ENCODE data around the gene ELOVL1.

Gene ELOVL1

DNA sequence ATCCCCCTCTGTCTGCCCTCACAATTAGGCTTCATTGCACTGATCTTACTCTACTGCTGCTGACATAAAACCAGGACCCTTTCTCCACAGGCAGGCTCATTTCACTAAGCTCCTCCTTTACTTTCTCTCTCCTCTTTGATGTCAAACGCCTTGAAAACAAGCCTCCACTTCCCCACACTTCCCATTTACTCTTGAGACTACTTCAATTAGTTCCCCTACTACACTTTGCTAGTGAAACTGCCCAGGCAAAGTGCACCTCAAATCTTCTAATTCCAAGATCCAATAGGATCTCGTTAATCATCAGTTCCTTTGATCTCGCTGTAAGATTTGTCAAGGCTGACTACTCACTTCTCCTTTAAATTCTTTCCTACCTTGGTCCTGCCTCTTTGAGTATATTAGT, 14.9 kb downstream of the ELOVL1 start:
- DNase-seq = no peak

DNA sequence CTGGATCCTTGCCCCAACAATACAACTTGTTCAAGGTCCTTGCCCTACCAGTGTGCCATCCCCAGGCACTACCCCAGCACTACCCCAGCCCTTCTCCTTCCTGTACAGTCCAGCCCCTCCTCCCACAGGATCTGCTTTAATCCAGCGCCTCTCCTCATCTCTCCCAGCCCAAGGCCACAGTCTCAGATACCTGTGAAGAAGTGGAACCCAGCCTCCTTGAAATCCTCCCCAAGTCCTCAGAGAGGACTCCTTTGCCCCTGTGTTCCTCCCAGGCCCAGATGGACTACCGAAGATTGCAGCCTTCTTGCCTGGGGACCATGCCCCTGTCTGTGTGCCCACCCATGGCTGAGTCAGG, 15.5 kb downstream of the ELOVL1 start:
- no peak for DNase-seq

DNA sequence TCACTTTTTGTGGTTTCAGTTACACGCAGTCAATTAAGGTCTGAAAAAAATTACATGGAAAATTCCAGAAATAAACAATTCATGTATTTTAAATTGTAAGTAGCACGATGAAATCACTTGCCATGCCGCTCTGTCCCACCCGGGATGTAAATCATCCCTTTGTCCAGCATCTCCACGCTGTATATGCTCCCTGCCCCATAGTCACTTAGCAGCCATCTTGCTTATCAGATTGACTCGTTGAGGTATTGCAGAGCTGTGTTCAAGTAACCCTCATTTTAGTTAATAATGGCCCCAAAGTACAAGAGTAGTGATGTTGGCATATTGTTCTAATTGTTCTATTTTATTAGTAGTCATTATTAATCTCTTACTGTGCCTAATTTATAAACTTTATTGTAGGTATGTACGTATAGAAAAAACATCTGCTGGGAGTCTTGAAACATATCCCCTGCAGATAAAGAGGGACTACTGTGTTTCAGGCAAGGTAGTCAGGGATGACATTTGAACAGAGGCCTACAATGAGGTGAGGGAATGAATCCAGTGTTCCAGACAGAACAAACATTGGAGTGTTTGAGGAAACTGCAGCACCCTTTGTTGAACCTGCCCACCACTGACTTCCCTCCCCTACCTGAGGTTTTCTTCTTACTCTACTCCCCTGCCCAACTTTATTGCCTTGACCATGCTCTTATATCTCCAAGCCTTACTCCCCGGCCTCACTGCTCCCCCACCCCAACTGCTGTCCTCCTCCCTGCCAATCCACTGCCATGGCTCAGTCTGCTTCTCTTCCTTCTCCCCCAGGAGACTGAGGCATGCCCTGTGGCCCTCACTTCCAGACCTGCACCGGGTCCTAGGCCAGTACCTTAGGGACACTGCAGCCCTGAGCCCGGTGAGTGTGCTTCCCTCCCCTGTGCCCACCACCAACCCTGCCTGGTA, 16.1 kb downstream of the ELOVL1 start:
- no peak for DNase-seq

DNA sequence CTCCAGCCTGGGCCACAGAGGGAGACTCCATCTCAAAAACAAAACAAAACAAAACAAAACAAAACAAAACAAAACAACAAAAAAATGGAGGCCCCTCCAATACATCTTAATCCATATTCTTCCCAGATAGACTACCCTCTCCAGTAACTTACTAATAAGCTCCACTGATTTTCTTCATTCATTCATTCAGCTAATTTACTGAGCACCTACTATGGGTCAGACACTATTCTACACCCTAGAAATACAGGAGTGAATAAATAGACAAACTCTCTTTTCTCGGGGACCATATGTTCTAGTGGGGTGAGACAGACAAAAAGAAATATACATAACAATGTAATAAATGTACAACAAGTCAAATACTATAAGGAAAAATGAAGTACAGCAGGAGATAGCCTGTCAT, 16.8 kb downstream of the ELOVL1 start:
- no peak for DNase-seq

DNA sequence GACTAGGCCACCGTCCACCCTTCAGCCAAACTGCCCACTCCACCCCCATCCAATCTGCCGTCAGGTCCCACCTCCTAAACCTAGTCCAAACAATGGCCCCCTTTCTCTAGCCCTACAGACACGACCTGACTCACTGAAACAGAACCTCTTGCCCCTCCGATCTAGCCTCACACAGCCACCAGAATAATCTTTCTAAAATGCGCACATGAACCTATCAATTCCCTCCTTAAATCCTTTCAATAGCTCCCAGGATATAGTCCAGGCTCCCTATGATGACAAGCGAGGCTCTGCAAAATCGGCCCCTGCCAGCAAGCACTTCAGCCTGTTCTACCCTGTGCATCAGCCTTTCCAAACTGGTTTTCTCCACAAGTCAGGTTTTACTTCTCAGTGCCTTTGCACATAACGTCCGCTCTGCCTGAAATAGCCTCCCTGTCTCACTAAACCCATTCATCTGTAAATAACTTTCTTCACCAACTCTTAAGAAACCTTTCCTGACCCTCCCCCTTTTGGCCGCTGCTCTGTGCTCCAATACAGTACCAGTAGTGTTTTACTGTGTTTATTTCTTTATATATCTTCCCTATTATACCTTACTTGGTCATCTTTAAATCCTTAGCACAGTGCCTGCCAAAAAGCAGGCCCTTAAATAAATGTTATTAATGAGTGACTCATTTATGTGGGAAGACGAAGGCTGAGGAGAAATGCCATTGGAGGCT, 18.1 kb downstream of the ELOVL1 start:
- no peak for DNase-seq

DNA sequence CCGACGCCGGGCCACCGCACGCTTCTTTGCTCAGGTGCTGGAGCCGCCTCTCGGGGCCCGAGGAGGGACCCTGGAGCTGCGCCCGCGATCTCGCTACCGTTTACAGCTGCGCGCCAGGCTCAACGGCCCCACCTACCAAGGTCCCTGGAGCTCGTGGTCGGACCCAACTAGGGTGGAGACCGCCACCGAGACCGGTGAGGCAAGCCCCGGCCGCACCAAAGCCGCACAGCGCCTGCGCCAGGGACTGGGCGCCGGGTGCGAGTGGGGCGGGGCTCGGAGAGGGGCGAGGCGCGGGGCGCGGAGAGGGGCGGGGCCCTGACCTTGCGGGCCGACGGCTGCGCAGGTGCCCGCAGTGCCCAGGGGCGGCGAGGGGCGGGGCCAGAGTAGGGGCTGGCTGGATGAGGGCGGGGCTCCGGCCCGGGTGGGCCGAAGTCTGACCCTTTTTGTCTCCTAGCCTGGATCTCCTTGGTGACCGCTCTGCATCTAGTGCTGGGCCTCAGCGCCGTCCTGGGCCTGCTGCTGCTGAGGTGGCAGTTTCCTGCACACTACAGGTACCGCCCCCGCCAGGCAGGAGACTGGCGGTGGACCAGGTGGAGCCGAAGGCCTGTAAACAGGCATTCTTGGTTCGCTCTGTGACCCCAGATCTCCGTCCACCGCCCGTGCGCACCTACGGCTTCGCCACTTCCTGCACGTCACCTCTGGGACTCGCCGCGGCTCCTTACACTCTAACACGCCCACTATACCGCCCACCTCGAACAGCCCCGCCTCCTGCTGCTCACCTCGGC, 18.8 kb downstream of the ELOVL1 start:
- DNase-seq = peak; percentile 60

DNA sequence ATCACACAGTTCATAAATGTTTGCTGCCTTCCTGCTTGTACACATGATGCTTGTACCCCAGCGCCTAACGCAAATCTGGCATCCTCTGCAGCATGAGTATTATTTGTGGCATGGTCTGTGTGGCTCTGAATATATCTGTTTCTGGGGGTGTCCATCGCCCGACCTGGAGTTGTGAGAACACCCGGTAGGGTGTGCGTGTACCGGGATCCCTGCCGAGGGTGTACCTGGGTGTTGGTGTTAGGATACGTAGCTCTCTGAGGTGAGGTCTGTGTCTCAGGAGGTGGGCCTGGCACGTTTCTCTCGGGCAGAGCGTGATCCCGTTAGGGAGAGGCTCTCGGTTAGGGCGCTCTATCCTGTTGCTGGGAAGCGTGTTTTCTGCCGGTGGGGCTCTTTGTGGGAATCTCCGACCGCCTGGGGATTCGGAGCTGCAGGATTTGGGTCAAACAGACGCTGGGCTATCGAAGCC, 19.4 kb downstream of the ELOVL1 start:
- DNase-seq = no peak

DNA sequence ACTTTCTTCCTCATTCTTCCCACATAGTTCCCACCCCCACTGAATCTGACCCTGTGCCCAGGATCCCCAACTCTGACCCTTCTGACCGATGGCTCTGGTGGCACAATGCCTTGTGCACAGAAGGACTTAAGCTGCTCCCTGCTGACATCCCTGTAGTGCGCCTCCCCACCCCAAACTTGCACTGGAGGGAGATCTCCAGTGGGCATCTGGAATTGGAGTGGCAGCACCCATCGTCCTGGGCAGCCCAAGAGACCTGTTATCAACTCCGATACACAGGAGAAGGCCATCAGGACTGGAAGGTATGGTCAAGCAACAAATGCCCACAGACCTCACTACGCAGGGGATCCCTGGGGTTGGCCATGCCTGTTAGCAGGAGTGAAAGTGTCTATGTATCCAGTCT, 21.2 kb downstream of the ELOVL1 start:
- DNase-seq = no peak

DNA sequence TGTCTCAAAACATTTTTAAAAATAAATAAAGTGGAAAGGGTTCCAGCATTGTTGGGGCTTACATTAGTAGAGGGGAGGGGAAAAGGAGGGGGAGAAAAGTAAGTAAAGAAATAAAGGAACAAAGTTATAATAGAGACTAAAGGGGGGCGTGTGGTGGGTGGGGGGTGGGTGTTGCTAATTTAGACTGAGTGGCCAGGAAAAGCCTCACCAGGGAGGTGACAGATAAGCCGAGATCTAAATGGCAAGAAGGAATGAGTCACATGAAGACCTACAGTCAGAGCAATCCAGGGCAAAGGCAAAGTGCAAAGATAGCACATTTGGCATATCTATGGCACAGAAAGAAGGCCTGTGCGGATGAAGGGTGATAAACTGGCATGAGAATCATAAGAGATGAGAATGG, 22.7 kb downstream of the ELOVL1 start:
- no peak for DNase-seq

DNA sequence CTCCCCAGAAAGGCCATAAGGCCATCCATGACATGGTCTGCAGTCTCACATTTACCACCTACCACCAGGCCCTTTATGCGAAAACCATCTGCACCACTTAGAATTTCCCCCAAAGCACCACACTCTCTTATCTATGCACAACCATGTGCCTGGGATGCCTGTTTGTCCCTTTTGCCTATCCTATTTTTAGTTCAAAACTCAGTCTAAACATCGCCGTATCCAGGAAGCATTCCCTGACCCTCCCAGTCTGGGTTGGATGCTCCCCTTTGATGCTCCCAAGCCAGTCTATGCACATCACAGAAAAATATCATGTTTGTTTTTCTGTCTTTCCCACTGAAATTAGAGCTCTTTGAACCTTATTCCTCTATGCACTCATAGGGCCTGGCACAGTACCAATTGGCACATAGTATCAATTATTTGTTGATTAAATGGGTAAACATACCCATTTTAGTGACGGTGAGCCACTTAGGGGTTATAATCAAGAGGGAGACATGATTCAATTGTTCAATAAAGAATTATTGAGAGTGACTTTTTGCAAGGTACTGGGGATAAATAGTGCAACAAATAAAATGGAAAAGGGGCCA, 23.5 kb downstream of the ELOVL1 start:
- DNase-seq = no peak

DNA sequence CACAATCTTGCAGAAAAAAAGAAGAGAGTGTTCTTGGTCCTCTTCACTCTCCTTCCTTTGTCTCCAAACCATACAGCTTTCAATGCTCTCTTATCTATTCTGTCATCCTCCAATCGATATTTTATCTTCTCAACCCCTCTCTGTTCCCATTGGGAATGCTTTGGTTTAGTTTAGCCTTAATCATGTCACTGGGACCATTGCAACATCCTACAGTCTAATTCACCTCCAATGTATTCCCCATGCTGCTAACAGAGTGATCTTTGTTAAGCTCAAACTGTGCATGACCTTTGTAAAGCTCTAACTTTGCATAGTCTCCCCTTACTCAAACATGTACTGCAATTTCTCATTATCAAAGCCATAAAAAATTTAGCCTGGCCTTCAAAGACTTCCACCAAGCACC, 27.3 kb downstream of the ELOVL1 start:
- DNase-seq = no peak

DNA sequence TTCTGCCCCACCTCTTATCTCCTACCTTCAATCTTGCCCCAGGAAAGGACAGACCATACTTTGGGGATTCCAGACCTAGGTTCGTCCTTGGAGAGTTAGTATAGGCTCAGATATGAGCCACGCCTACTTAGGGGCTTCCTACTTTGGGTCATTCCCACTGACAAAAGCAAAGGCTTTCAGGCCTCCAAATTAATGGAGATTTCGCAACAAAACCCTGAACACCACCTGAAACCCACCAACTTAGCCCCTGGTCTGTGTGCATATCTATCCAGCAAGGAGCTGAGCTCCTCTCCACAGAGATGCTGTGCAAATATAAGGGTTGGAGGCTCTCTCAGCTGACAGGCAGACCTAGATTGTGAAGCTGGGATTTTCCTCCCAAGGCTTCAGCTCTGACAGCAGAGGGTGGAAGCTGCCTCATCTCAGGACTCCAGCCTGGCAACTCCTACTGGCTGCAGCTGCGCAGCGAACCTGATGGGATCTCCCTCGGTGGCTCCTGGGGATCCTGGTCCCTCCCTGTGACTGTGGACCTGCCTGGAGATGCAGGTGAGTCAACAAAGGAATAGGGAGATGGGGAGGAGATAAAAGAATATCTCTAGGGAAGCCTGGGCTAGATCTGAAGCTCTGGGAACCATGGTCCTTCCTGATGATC, 28.1 kb downstream of the ELOVL1 start:
- DNase-seq = no peak

DNA sequence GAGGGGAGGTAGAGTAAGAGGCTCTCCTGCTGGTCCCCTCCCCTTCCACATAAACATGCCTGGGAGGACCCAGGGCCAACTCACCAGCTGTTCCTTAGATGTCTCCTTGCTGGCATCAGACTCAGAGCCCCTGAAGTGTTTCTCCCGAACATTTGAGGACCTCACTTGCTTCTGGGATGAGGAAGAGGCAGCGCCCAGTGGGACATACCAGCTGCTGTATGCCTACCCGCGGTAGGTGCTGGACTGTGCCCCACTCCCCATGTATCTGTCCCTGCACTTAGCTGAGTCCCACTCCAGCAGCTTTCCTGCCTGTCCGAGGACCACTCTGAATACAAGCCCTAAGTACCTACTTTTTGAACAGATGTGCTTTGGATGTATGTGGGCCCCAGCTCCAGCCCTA, 29.8 kb downstream of the ELOVL1 start:
- no peak for DNase-seq

DNA sequence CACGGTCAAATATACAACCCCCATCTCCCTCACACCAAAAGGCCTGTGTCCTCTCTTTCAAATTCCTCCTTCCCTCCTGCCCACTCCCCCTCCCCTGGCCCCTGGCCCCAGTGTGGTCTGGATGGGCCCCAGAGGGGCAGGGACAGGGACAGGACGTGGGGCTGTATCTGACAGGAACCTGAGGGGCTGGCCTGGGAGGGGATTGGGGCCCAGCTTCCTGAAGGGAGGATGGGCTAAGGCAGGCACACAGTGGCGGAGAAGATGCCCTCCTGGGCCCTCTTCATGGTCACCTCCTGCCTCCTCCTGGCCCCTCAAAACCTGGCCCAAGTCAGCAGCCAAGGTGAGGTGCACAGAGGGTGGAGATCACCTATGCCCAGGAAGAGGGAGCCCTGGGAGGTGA, 30.2 kb downstream of the ELOVL1 start, which contains the start of gene MPL:
Gene MPL, plus strand, starts transcription at position 231 of the 400 bp plus-strand sequence. Its CDS starts 31 bp downstream, at position 262.
- DNase-seq = no peak

DNA sequence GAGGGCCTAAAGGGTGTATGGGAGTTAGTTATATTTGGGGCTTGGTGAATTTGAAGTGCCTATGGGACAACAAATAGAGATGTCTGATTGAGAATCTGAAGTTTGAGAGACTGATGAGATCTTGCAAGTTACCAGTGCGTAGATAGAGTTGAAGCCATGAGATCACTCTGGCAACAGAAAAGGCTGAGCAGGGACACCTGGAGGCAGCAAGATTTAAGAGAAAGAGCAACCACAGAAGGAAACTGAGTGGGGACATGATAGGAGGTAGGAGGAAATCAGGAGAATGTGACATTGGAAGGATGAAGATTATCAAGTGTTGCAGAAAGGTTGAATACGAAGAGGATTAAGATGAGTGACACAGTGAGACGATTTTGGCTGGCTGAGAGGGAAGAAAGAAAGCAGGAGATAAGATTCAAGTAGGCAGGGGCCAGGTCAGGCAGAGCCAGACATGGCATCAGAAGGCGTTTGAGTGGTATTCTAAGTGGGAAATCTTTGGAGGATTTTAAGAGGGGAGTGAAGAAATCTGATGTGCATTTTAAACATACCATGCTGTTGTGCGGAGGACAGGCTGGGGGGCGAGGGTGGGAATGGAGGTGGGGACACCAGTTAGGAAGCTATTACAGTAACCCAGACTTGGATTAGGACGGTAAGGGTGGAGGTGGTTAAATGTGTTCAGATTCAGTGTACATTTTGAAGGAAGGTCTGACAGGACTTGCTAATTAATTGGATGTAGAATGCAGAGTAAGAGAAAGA, 33.2 kb downstream of the ELOVL1 start:
- no peak for DNase-seq

DNA sequence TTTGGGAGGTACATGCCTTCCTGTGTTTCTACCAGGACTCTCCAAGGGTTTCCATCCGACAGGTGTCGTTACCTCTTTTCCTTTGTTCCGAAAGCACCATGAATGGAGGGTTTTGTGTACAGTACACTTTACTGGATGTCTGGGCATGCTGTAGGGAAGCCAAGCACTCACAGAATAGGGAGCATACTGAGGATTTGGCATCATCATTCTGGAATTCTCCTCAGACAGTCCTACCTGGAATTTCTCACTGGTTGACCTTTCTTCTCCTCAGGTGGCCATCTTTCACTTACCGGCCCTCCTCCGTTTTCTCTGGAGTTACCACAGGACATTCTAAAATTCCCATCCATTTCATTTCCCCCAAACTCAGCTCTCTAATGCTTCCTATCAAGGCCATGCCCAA, 36.1 kb downstream of the ELOVL1 start:
- DNase-seq = no peak

DNA sequence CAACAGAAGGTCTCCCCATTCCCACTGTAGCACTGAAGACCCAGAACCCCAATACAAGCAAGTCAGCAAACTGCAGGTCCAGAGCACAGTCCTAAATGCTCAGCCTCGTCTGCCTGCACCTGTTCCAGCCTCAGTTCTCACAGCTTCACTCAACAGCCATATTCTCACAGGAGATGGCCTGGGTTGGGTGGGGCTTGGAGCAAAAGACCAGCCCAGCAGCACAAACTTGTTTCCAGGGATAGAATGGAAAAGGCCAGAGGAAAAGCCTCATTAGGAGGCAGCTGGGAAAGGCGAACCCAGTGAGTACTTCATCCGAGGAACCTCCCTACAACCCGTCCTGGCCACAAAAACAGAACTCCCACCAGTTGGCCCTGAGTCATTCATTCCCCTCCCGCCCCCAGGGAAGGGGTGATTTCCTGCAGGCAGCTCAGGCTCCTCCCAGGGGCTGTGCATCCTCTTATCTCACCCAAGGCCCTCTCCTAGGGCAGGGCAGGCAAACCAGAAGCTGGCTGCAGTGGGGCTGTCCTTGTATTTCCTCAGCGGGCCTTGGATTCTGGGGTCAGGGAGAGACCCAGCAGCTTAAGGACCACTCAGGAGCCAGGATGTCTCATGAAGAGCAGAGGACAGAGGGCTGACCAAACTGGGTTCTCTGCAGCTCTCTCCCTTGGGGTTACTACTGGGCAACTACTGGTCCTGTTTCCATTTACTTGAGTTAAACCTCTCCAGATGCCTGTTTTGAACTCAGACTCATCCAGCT, 37.6 kb downstream of the ELOVL1 start:
- peak; percentile 83 for DNase-seq

DNA sequence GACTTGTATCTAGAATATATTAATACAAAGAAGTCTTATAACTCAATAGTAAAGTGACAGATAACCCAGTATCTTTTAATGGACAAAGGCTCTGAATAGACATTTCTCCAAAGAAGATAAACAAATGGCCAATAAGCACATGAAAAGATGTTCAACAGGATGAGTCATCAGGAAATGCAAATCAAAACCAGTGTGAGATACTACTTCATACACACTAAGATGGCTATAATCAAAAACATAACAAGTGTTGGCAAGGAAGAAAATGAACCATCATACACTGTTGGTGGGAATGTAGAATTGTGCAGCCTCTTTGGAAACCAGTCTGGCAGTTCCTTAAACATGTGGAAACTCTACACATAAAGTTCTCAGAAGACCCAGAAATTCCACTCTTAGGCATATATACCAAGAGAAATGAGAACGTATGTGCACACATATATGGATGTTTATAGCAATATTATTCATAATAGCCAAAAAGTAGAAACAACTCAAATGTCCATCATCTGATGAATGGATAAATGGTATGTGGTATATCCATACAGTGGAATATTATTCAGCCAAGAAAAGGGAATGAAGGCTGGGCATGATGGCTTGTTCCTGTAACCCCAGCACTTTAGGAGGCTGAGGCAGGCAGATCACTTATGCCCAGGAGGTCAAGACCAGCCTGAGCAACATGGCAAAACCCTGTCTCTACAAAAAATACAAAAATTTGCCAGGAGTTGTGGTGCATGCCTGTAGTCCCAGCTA, 40.1 kb downstream of the ELOVL1 start:
- DNase-seq = no peak

DNA sequence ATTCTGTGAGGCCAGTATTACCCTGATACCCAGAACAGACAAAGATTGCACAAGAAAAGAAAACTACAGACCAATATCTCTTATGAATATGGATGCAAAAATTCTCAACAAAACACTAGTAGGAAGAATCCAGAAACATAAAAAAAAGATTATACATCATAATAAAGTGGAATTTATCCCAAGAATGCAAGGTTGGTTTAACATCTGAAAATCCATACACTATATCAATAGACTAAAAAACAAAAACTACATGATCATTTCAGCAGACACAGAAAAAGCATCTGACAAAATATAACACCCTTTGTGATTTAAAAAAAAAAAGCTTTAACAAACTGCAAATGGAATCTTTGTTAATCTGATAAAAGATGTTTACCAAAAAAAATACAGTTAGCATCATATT, 42.4 kb downstream of the ELOVL1 start:
- no peak for DNase-seq

DNA sequence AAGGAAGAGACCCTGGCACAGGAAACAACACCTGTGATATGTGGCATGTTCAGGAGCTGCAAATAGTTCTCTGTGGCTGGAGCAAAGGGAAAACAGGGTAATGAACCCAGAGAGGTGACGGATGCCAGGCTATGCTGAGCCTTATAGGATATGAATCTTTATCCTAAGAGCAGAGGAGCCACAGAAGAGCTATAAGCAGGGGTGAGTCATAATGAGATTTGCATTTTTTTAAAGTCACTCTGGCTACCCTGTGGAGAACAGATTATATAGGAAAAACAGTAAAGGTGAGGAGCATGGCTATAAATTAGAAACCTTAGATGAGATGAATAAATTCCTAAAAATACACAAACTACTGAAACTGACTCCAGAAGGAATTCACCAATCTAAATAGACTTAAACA, 43.0 kb downstream of the ELOVL1 start:
- DNase-seq = no peak
